Spinal cord (tissue), 10 donors: Measurements from ENCODE around the gene TPRG1L. TPM values are rescaled to one million over a fixed set of nuclear protein-coding genes. Genes with fewer than 3 reads are reported as not detected.

Experiments
- DNase-seq, 6 donors: peaks; one replicate each; pipeline versions ENCODE4 v3.0.0 to v3.0.0-alpha.2; 2013 to 2015; ENCODE audit warnings: low spot score in 6 of 6, low read depth in 4 of 6
- H3K27ac ChIP-seq: one replicate; pipeline ENCODE4 v1.5.1; 2013; ENCODE audit warnings: low read depth, low read length, control low read depth
- H3K27me3 ChIP-seq: one replicate; pipeline ENCODE4 v1.6.1; 2013; ENCODE audit warnings: low read length; ENCODE audit not compliant: control insufficient read depth, insufficient read depth
- H3K36me3 ChIP-seq: one replicate; pipeline ENCODE4 v1.6.1; 2013; ENCODE audit warnings: low read length; ENCODE audit not compliant: control insufficient read depth, insufficient read depth
- H3K4me1 ChIP-seq: one replicate; pipeline ENCODE4 v1.6.1; 2013; ENCODE audit warnings: low read length; ENCODE audit not compliant: control insufficient read depth, insufficient read depth
- H3K4me3 ChIP-seq: one replicate; pipeline ENCODE4 v1.5.1; 2013; ENCODE audit warnings: low read depth, low read length, control low read depth
- H3K9me3 ChIP-seq: one replicate; pipeline ENCODE4 v1.6.1; 2013; ENCODE audit warnings: low read length; ENCODE audit not compliant: control insufficient read depth, insufficient read depth
- WGBS: methylation state at CpG from one replicate; pipeline ENCODE4 v1.1.5; 2013; ENCODE audit warnings: missing lambda C conversion rate; ENCODE audit not compliant: insufficient coverage; 5-methylcytosine and 5-hydroxymethylcytosine counted together
- polyA plus RNA-seq, 2 donors: library from polyadenylated mRNA; unstranded; fragments of 120-200 nt; gene quantifications; one replicate each; pipeline ENCODE4 v1.2.1, GENCODE V29; 2013; ENCODE audit not compliant: insufficient read length in 2 of 2
- total RNA-seq, 2 donors: library from RNA; depleted of rRNA in 1 of 2; stranded (reverse); fragments of 120-200 nt in 1 of 2; fragments of >200 nt in 1 of 2; gene quantifications; one replicate each; pipeline versions ENCODE4 v1.2.3 to v1.2.4, GENCODE V29; 2013 to 2014
- donor health status: healthy.

TPRG1L gene
- total and polyA plus RNA-seq, 4 donors = 18.5 to 45.3 (median 38.7) TPM

- Histone ChIP-seq H3K9me3 (no peaks in the 10 kb centered on the region), H3K36me3 (no peaks in the 10 kb centered on the region), H3K4me1 (peaks cover 10% of the 10 kb centered on the region), H3K27ac (no peak overlapping the region), H3K4me3 (no peak overlapping the region), H3K27me3 (peaks cover 13% of the 10 kb centered on the region)
- 68% methylated on average over 10 of the region's 14 CpGs for WGBS
- DNase-seq = peak in 1 of 6 donors; percentile 5
Measured at GRCh38 chr1:3664700-3665375, 40.0 kb downstream of the TPRG1L start.

GRCh38 chr1:3668148-3668547 is 43.3 kb downstream of the TPRG1L start:
- Histone ChIP-seq H3K4me3 (no peak overlapping the region), H3K9me3 (no peaks in the 10 kb centered on the region), H3K27me3 (peaks cover 5% of the 10 kb centered on the region), H3K4me1 (peaks cover 10% of the 10 kb centered on the region), H3K36me3 (no peaks in the 10 kb centered on the region), H3K27ac (no peak overlapping the region)
- WGBS = 50% methylated on average over 1 of the region's 8 CpGs
- no peak for DNase-seq

- Histone ChIP-seq H3K27me3 (peaks cover 5% of the 10 kb centered on the region), H3K9me3 (no peaks in the 10 kb centered on the region), H3K27ac (no peak overlapping the region), H3K4me3 (no peak overlapping the region), H3K36me3 (no peaks in the 10 kb centered on the region), H3K4me1 (peaks cover 10% of the 10 kb centered on the region)
- whole genome bisulfite sequencing = 33% methylated on average over 30 of the region's 30 CpGs
- peak in 2 of 6 donors; percentile 14 to 18 for DNase-seq
Measured at GRCh38 chr1:3668585-3669300, 43.9 kb downstream of the TPRG1L start.

GRCh38 chr1:3669421-3669821 is 44.6 kb downstream of the TPRG1L start:
- no peaks in the 10 kb centered on the region for H3K36me3 ChIP-seq
- no peak overlapping the region for H3K4me3 ChIP-seq
- WGBS = 73% methylated on average over 14 of the region's 14 CpGs
- peaks cover 16% of the 10 kb centered on the region for H3K4me1 ChIP-seq
- DNase-seq = no peak
- peaks cover 5% of the 10 kb centered on the region for H3K27me3 ChIP-seq
- H3K27ac ChIP-seq = no peak overlapping the region
- no peaks in the 10 kb centered on the region for H3K9me3 ChIP-seq

- H3K4me1 ChIP-seq = peaks cover 20% of the 10 kb centered on the region
- no peak for DNase-seq
- peaks cover 5% of the 10 kb centered on the region for H3K27me3 ChIP-seq
- H3K9me3 ChIP-seq = no peaks in the 10 kb centered on the region
- H3K27ac ChIP-seq = no peak overlapping the region
- no peak overlapping the region for H3K4me3 ChIP-seq
- H3K36me3 ChIP-seq = no peaks in the 10 kb centered on the region
- 80% methylated on average over 8 of the region's 9 CpGs for WGBS
Measured at GRCh38 chr1:3669971-3670431, 45.2 kb downstream of the TPRG1L start.

GRCh38 chr1:3670823-3671265 is 46.0 kb downstream of the TPRG1L start:
- peaks cover 5% of the 10 kb centered on the region for H3K27me3 ChIP-seq
- H3K4me3 ChIP-seq = no peak overlapping the region
- no peaks in the 10 kb centered on the region for H3K36me3 ChIP-seq
- peaks cover 20% of the 10 kb centered on the region for H3K4me1 ChIP-seq
- no peaks in the 10 kb centered on the region for H3K9me3 ChIP-seq
- 88% methylated on average over 15 of the region's 15 CpGs for WGBS
- no peak overlapping the region for H3K27ac ChIP-seq
- no peak for DNase-seq

- 46% methylated on average over 29 of the region's 29 CpGs for WGBS
- Histone ChIP-seq H3K36me3 (no peaks in the 10 kb centered on the region), H3K4me1 (peaks cover 20% of the 10 kb centered on the region), H3K27me3 (peaks cover 2% of the 10 kb centered on the region), H3K27ac (no peak overlapping the region), H3K9me3 (no peaks in the 10 kb centered on the region), H3K4me3 (no peak overlapping the region)
- no peak for DNase-seq
Measured at GRCh38 chr1:3671371-3672180, 46.8 kb downstream of the TPRG1L start.

GRCh38 chr1:3672231-3672970 is 47.6 kb downstream of the TPRG1L start:
- H3K36me3 ChIP-seq = no peaks in the 10 kb centered on the region
- WGBS = 77% methylated on average over 21 of the region's 21 CpGs
- no peaks in the 10 kb centered on the region for H3K9me3 ChIP-seq
- peaks cover 20% of the 10 kb centered on the region for H3K4me1 ChIP-seq
- no peaks in the 10 kb centered on the region for H3K27me3 ChIP-seq
- no peak overlapping the region for H3K27ac ChIP-seq
- H3K4me3 ChIP-seq = no peak overlapping the region
- DNase-seq = no peak

GRCh38 chr1:3672971-3673361 is 48.2 kb downstream of the TPRG1L start:
- no peak for DNase-seq
- H3K36me3 ChIP-seq = no peaks in the 10 kb centered on the region
- no peak overlapping the region for H3K27ac ChIP-seq
- H3K9me3 ChIP-seq = no peaks in the 10 kb centered on the region
- H3K4me3 ChIP-seq = no peak overlapping the region
- WGBS = 85% methylated on average over 16 of the region's 17 CpGs
- peaks cover 20% of the 10 kb centered on the region for H3K4me1 ChIP-seq
- H3K27me3 ChIP-seq = no peaks in the 10 kb centered on the region
